Cerebellar cortex (tissue), 1 donor: Measurements from ENCODE around the gene RPL6.
A peak's percentile ranks its signal among the peaks of the same experiment; 100 is the strongest.
"Not testable (repeated sequence)": the region's sequence is repeated elsewhere in the genome, so short reads cannot be mapped to it uniquely, and the experiment has no call there.

Experiments used
- DNase-seq: peaks from one replicate; pipeline ENCODE4 v3.0.0-alpha.2; 2015; ENCODE audit warnings: low spot score

The RPL6 gene

DNA sequence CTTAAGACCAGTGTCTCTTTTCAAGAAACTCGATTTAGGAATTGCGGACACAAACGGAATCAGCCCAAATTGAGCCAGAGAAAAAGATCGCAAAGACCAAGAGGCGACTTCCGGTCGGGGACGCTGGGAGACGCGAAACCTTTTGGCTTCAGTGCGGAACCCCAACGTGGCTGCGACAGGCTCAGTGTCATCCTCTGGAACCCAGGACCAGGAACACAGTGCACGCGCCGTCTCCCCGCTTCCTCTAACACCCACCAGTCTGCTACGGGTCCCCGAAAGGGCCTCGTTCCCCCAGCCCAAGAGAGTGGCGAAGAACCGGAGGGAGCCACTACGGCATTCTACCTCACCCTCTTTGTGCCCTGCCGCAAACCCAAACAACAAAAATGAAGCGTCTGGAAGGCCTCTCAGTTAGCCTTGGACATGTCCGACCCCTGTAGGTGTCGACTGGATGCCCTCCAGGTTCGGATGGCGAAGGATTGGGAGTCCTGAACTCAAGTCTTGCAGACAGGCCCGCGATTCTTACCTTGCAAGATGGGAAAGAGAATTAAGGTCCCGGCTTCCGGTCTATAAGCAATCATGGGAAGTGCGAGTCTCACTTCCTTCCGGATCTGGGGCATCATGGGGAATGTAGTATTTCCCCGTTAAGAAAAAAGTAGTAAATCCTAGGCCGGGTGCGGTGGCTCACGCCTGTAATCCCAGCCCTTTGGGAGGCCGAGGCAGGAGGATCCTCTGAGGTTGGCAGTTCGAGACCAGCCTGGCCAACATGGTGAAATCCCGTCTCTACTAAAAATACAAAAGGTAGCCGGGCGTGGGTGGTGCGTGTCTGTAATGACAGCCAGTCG is at the start of gene RPL6:
TSS of gene RPL6 (minus strand) at position 542 of the 842 bp plus-strand sequence. CDS start 949 bp downstream, outside the sequence.
- peak; percentile 98 for DNase-seq

- no peak for DNase-seq
These were observed 49.3 kb upstream of the RPL6 start for GRCh38 chr12:112458751-112459150.

GRCh38 chr12:112458330-112458729 is 48.9 kb upstream of the RPL6 start:
- no peak for DNase-seq

- DNase-seq: not testable (repeated sequence)
These were observed 47.7 kb upstream of the RPL6 start for GRCh38 chr12:112457142-112457541.

GRCh38 chr12:112456029-112456428 is 46.6 kb upstream of the RPL6 start:
- no peak for DNase-seq

GRCh38 chr12:112450725-112451124 is 41.3 kb upstream of the RPL6 start:
- peak; percentile 63 for DNase-seq

- DNase-seq: not testable (repeated sequence)
These were observed 38.8 kb upstream of the RPL6 start for GRCh38 chr12:112448165-112448564.

- DNase-seq: no peak
These were observed 37.7 kb upstream of the RPL6 start for GRCh38 chr12:112447106-112447505.

- no peak for DNase-seq
These were observed 36.8 kb upstream of the RPL6 start for GRCh38 chr12:112446008-112446725.

GRCh38 chr12:112443916-112444315 is 34.5 kb upstream of the RPL6 start:
- DNase-seq: no peak

GRCh38 chr12:112440653-112441052 is 31.2 kb upstream of the RPL6 start:
- not testable (repeated sequence) for DNase-seq

DNA sequence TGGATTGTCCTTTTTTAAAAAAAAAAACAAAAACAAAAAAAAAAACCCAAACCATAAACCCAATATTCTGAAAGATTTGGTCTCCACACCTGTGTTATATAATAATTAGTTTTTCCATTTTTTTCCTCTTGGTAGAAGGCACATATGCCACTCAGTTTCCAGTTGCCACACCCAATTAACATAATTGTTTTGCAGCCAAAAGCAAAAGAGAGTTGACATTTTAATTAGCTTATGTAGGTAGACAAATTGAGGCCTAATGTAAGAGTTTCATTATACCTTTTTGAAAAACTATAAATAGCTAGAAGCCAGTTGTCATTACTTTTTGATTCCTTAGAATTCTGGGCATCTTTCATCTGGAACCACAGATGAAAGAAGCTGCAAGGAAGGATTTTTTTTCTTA is 30.4 kb upstream of the RPL6 start:
- peak; percentile 61 for DNase-seq

GRCh38 chr12:112438645-112439044 is 29.2 kb upstream of the RPL6 start:
- not testable (repeated sequence) for DNase-seq

GRCh38 chr12:112433551-112433950 is 24.1 kb upstream of the RPL6 start:
- DNase-seq: no peak

- no peak for DNase-seq
These were observed 22.6 kb upstream of the RPL6 start for GRCh38 chr12:112431965-112432364.

- DNase-seq: no peak
These were observed 21.5 kb upstream of the RPL6 start for GRCh38 chr12:112430929-112431328.

GRCh38 chr12:112427760-112428159 is 18.4 kb upstream of the RPL6 start:
- DNase-seq: no peak

DNA sequence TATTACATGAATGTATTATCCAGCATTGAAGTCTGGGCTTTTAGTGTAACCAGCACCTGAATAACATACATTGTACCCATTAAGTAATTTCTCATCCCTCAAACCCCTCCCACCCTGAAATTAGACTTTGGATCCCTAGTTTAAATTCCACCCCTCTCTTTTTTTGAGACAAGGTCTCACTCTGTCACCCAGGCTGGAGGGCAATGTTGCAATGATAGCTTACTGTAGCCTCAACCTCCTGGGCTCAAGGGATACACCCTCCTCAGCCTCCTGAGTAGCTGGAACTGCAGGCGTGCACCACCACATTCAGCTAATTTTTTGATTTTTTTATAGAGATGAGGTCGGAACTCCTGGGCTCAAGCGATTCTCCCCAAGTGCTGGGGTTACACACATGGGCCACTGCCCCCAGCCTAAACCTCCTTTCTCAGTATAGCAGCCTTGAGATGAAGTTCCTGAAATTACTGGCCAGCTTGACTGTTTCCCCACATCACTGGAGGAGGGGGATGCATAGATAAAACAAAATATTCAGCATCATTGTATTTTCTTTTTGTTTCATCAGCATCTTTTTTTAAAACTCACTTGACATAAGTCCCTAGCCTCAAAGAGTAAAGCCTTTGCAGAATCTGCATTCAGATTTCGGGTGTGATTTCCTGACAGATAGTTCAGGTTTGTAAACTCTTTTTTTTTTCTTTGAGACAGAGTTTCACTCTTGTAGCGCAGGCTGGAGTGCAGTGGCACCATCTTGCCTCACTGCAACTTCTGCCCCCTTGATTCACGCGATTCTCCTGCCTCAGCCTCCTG is 16.4 kb upstream of the RPL6 start:
- no peak for DNase-seq

- no peak for DNase-seq
These were observed 14.7 kb upstream of the RPL6 start for GRCh38 chr12:112424126-112424525.

DNA sequence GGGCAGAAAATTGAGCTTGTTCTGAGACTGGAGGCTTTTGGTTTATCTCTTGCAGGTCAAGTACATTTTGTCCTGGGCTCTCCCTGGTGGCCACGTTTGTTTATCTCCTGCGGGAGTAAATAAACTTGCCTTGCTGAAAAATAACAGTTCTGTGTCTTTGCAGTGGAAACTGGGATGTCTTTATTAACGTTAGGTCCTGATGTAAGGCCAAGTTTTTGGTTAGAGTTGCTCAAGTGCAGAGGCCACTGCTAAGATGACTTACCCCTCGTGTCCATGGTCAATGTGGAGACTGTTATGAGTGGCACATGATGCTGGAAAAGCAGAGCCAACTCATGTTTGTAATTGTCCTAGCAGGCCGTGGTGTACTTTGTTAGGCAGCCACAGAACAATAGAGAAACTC is 13.1 kb upstream of the RPL6 start:
- DNase-seq: no peak

GRCh38 chr12:112421363-112421762 is 12.0 kb upstream of the RPL6 start:
- DNase-seq: no peak

DNA sequence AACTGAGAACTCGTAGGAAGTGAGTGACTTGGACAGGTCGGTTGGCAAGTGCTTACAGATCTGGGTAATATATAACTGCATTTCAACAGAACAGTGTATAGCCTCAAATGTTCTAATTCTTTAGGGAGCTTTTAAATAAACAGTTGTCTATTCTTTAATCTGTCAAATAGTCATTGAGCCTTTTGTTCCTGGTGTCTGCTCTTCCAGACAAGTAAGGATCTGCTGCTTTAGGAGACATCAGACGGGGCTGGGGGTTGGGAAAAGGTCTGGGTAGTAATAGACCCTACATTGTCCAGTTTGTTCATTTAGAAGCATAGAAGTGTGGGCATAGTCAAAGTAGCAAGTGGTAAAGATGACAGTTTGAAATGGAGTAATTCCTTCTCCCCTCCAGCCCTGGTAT is 11.3 kb upstream of the RPL6 start:
- DNase-seq: no peak
